NCI-H345 treated with DMSO at 0.1 percent for 48 hours (cell line): ENCODE measurements around the gene AMD1.
A peak's percentile ranks its signal among the peaks of the same experiment; 100 is the strongest.
"Not testable (repeated sequence)": the region's sequence is repeated elsewhere in the genome, so short reads cannot be mapped to it uniquely, and the experiment has no call there.

Experiments used
- DNase-seq: peaks from one replicate; lab custom pipeline; 2025; ENCODE audit not compliant: unreplicated experiment; lab: John Stamatoyannopoulos, UW

AMD1 gene

DNA sequence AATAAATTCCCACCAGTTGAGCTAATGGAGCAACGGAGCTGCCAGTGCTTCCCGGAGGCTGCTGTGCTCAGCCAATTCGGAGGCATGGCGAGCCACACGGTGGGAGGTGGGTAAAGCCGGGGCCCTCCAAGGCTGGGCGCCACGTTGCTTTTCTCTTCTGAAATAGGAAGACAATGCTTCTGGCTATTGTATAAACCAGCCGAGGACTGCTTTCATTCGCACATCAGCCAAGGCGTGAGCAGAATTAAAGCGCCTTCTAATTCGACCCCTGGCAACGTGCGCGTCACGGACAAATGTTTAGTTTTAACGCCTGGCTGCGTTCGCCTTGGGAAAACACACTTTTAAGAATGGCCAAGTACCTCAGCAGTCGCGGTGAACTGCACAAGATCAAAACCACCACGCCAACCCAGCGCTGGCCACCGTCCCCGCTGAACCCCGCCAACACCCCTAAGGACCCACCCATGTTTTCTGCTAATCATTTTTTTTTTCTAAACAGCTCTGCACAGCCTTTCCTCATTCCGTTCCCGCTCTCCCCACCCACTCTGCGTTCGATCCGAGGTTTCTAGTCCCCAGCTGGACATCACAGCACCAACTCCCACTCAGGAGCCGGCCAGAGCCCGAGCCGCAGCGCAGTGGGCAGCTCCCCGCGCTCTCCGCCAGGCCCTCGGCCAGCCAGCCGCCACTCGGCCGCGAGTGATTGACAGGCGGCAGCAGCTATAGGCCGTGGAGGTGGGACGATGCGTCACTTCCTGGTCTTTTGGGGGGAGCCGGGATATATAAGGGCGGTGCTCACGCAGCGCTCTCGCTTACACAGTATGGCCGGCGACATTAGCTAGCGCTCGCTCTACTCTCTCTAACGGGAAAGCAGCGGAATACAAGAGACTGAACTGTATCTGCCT, at the start of gene AMD1:
AMD1 (plus strand) TSS at position 805 of the 899 bp plus-strand sequence. CDS start 321 bp downstream, outside the sequence.
- peak; percentile 93 for DNase-seq

DNA sequence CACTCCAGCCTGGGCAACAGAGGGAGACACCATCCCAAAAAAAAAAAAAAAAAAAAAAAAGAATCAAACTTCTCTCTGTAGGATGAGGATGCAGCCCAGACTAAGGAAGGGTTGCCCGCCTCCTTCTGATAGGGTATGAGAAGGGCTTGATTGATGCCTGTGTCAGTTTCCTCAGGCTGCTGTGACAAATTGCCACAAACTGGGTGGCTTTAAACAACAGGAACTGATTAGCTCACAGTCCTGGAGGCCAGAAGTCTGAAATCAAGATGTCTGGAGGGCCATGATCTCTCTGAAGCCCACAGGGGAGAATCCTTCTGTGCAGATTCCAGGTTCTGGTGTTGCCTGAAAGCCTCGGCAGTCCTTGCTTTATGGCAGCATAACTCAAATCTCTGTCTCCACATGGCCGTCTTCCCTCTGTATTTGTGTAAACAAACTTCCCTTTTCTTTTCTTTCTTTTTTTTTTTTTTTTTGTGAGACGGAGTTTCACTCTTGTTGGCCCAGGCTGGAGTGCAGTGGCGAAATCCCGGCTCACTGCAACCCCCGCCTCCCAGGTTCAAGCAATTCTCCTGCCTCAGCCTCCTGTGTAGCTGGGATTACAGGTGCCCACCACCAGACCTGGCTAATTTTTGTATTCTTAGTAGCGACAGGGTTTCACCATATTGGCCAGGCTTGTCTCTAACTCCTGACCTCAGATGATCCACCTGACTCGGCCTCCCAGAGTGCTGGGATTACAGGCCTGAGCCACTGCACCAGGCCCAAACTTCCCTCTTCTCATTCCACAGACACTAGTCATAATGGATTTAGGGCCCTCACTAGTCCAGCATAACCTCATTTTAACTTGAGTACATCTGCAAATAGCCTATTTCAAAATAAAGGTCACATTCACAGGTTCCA, 48.1 kb upstream of the AMD1 start:
- DNase-seq = no peak

DNA sequence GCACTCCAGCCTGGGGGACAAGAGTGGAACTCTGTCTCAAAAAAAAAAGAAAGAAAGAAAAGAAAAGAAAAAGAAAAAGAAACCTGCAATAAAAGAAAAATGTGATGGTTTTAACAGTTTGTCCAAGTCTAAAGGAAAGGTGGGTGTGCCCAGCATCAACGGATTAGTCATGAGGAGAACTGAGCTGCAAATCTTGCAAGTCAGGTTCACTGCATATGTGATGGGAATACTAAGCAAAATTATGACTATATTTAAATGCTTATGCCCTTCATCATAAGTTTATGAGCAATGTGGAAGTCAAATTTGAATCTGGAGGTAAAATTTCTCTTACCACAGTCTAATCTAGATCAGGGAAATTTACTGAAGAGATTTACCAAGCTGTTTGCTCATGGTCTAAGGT, 46.2 kb upstream of the AMD1 start:
- no peak for DNase-seq

DNA sequence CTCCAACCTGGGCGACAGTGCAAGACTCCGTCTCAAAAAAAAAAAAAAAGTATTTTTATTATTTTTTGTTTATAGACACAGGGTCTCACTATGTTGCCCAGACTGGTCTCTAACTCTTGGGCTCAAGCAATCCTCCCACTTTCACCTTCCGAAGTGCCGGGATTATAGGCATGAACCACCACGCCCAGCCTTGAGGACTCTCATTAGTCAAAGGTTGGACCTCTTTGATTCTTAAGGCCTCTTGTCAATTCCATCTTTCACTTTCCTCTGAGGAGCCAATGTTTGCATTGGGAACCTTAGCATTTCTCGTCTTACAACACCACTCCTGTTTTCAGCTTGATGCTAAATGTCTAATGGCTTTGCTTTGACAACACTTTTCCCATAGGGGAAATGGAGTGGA, 43.2 kb upstream of the AMD1 start:
- DNase-seq = no peak

- no peak for DNase-seq
These were observed 40.8 kb upstream of the AMD1 start for GRCh38 chr6:110833831-110834230.

GRCh38 chr6:110835751-110836150, 38.8 kb upstream of the AMD1 start:
- DNase-seq = not testable (repeated sequence)

- no peak for DNase-seq
These were observed 33.3 kb upstream of the AMD1 start for GRCh38 chr6:110841266-110841665.

DNA sequence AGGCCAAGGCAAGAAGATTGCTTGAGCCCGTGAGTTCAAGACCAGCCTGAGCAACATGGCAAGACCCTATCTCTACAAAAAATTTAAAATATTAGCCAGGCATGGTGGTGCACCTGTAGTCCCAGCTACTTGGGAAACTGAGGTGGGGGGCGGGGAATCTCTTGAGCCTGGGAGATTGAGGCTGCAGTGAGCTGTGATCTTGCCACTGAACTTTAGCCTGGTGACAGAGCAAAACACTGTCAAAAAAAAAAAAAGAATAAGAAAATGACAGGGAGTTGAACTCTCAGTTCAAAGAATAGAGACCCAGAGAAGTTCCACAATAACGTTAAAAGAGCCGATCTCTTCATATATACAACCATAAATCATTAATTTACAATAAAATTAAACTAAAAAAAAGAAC, 24.8 kb upstream of the AMD1 start:
- no peak for DNase-seq

GRCh38 chr6:110852773-110853172, 21.8 kb upstream of the AMD1 start:
- DNase-seq = no peak

- DNase-seq = no peak
These were observed 20.7 kb upstream of the AMD1 start for GRCh38 chr6:110853754-110854477.

DNA sequence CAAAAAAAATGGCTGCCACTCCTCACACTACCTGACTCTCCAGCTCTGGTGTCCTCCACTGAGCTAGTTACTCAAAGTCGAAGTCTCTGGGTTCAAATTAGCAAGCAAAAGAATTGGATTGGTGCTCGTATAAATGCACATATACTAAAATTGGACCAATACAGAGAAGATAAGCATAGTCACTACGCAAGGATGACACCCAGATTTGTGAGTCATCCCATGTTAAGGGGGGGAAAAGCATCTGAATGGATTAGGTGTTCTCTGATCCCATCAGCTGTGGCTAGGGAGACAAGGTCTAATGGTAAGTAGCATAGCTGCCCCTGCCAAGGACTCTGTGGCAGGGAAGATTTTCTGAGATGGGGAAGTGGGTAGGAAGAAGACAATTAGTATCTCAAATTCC, 18.3 kb upstream of the AMD1 start:
- no peak for DNase-seq

GRCh38 chr6:110858016-110858415, 16.6 kb upstream of the AMD1 start:
- no peak for DNase-seq

GRCh38 chr6:110858562-110859214, 15.9 kb upstream of the AMD1 start:
- no peak for DNase-seq

GRCh38 chr6:110859335-110859792, 15.2 kb upstream of the AMD1 start:
- DNase-seq = no peak

DNA sequence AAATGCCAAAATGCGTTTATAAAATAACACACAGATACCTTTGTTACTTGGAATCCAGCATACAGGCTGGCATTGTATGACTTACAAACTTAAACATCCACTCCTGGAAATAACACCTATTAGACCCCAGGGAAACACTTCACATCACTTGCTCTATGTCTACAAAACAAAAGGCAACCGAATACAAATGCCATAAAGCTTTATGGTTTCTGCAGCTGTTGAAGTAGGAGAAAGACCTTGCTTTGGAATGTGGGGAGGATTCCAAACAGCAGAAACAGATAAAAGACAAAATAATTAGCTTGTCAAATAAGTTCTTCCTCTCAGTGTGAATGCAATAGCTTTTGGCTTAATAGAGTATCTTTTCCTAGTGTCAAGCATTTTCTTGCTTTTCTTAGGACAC, 9.8 kb upstream of the AMD1 start:
- DNase-seq = no peak

DNA sequence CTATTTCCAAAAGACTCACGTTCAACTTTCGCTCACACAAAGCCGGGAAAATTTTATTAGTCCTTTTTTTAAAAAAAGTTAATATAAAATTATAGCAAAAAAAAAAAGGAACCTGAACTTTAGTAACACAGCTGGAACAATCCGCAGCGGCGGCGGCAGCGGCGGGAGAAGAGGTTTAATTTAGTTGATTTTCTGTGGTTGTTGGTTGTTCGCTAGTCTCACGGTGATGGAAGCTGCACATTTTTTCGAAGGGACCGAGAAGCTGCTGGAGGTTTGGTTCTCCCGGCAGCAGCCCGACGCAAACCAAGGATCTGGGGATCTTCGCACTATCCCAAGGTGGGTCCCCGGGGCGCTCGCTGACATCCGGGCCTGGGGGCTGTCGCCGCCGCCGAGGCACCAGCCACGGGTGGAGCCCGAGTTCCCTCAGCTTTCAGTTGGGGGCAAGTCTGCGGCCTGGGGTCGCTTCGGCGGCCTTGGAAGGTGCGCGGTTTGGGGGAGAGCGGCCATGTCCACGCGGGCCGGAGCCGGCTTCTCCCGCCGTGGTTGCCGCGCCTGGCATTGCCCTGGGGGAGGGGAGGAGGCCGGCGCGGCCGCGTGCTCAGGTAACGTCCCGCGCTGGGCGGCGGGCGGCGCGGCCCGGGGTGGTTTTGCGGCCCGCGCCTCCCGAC, 429 bp downstream of the AMD1 start:
- no peak for DNase-seq

GRCh38 chr6:110875548-110876169, 1.1 kb downstream of the AMD1 start:
- peak; percentile 22 for DNase-seq

DNA sequence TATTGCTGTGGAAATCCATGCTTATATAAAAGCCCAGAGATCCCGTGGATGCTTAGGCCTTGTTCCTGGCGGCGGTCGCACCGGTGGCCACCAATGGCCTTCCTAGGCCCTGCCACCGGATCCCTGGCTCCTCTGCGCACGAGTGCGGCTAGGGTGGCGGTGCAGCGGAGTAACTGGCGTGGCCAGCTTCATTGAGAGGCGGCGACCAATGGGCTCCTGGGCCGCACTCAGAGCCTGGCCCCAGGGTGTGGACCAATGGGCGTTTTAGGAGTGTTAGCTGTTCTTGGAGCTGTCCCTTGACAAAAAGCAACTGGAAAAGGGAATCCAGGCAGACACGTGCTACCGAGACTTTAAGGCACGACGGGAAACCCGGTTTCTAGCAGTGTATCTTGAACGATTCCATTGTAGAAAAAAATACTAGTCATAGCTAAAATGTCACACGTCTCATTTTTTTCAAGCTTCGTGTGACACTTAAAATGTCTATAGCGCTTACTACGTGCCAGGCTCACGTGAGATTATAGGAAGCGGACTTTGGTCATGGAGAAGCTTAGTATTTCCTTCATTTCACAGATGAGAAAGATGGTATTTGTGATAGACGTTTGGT, 1.7 kb downstream of the AMD1 start:
- DNase-seq = peak; percentile 37
